KOPT-K1 (cell line): ENCODE results near the gene CRKL.

Experiments
- H3K27ac ChIP-seq: fragments of 200-600 bp; sonication (generic); 2 replicates; pipeline ENCODE4 v1.5.1; 2016; ENCODE audit warnings: antibody characterized with exemption, mild to moderate bottlenecking, low read depth, low read length; ENCODE audit not compliant: poor library complexity, severe bottlenecking
- H3K36me3 ChIP-seq: fragments of 200-600 bp; sonication (generic); 2 replicates; pipeline ENCODE4 v1.5.1; 2017; ENCODE audit warnings: antibody characterized with exemption, mild to moderate bottlenecking, low read length, moderate library complexity; ENCODE audit not compliant: insufficient read depth
- H3K9me3 ChIP-seq: fragments of 200-600 bp; sonication (generic); 2 replicates; pipeline ENCODE4 v1.5.1; 2017; ENCODE audit warnings: antibody characterized with exemption, low read length, mild to moderate bottlenecking; ENCODE audit not compliant: insufficient read depth, poor library complexity, severe bottlenecking

CRKL gene

GRCh38 chr22:20916916-20917810, at the start of gene CRKL:
CRKL (plus strand) TSS chr22:20917407; CDS start chr22:20917935, 528 bp downstream.
- H3K9me3 ChIP-seq = no peaks in the 10 kb centered on the region
- peak within 1 kb of the TSS; percentile 92 for H3K27ac ChIP-seq
- peaks cover 16% of the 10 kb centered on the region; the same call in 1 of the 2 replicates for H3K36me3 ChIP-seq

- Histone ChIP-seq H3K36me3 (peaks cover 47% of the 10 kb centered on the region), H3K27ac (no peak overlapping the region), H3K9me3 (no peaks in the 10 kb centered on the region)
Observed at GRCh38 chr22:20868025-20868962, 48.9 kb upstream of the CRKL start.

- Histone ChIP-seq H3K27ac (no peak overlapping the region), H3K9me3 (no peaks in the 10 kb centered on the region), H3K36me3 (peaks cover 52% of the 10 kb centered on the region)
Observed at GRCh38 chr22:20869234-20869633, 48.0 kb upstream of the CRKL start.

- H3K36me3 ChIP-seq = peaks cover 68% of the 10 kb centered on the region
- no peak overlapping the region for H3K27ac ChIP-seq
- no peaks in the 10 kb centered on the region for H3K9me3 ChIP-seq
Observed at GRCh38 chr22:20873214-20873613, 44.0 kb upstream of the CRKL start.

GRCh38 chr22:20875296-20875695, 41.9 kb upstream of the CRKL start:
- Histone ChIP-seq H3K36me3 (peaks cover 52% of the 10 kb centered on the region), H3K9me3 (no peaks in the 10 kb centered on the region)

GRCh38 chr22:20877715-20878114, 39.5 kb upstream of the CRKL start:
- Histone ChIP-seq H3K36me3 (peaks cover 65% of the 10 kb centered on the region), H3K9me3 (no peaks in the 10 kb centered on the region), H3K27ac (no peak overlapping the region)

More at GRCh38 chr22:20875296-20875695, 41.9 kb upstream of the CRKL start:
- H3K27ac ChIP-seq = no peak overlapping the region

GRCh38 chr22:20881231-20881630, 36.0 kb upstream of the CRKL start:
- peaks cover 68% of the 10 kb centered on the region for H3K36me3 ChIP-seq
- H3K27ac ChIP-seq = no peak overlapping the region
- H3K9me3 ChIP-seq = no peaks in the 10 kb centered on the region

GRCh38 chr22:20881869-20882815, 35.1 kb upstream of the CRKL start:
- no peaks in the 10 kb centered on the region for H3K9me3 ChIP-seq
- peaks cover 68% of the 10 kb centered on the region for H3K36me3 ChIP-seq

GRCh38 chr22:20882855-20883254, 34.4 kb upstream of the CRKL start:
- H3K9me3 ChIP-seq = no peaks in the 10 kb centered on the region
- H3K27ac ChIP-seq = no peak overlapping the region
- H3K36me3 ChIP-seq = peaks cover 68% of the 10 kb centered on the region

More at GRCh38 chr22:20881869-20882815, 35.1 kb upstream of the CRKL start:
- no peak overlapping the region for H3K27ac ChIP-seq

- Histone ChIP-seq H3K9me3 (no peaks in the 10 kb centered on the region), H3K36me3 (peaks cover 83% of the 10 kb centered on the region), H3K27ac (no peak overlapping the region)
Observed at GRCh38 chr22:20884454-20884853, 32.8 kb upstream of the CRKL start.

- Histone ChIP-seq H3K27ac (no peak overlapping the region), H3K36me3 (peaks cover 89% of the 10 kb centered on the region)
Observed at GRCh38 chr22:20885017-20885556, 32.1 kb upstream of the CRKL start.

GRCh38 chr22:20885557-20886323, 31.5 kb upstream of the CRKL start:
- Histone ChIP-seq H3K27ac (no peak overlapping the region), H3K36me3 (peaks cover 89% of the 10 kb centered on the region), H3K9me3 (no peaks in the 10 kb centered on the region)

More at GRCh38 chr22:20885017-20885556, 32.1 kb upstream of the CRKL start:
- H3K9me3 ChIP-seq = no peaks in the 10 kb centered on the region

GRCh38 chr22:20887375-20887774, 29.8 kb upstream of the CRKL start:
- no peak overlapping the region for H3K27ac ChIP-seq
- H3K36me3 ChIP-seq = peaks cover 73% of the 10 kb centered on the region
- H3K9me3 ChIP-seq = no peaks in the 10 kb centered on the region
